ENCODE results near the gene VMAC.

DNA sequence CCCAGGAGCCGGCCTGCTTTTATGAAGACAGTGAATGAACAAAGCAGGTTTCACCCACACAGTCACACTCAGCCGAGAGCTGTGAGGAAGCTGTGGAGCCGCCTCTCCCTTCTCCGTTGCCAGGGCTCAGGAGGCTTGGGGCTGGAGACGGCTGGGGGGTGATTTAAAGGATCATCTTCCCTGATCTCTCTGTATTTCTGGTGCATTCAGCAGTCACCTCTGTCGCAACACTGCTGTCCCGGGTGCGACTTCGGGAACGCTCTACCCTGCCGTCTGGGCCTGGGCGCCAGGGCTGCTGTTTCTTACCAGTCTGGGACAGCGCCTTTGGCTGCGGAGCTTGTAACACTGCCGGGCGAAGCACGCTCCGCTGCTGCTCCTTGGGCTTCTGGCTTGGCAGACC lies 27.5 kb downstream of the VMAC start:
- no peak for TF ChIP-seq SP2 (IDR thresholded peaks at IDR 0.05; ENCODE audit: low read length)
- TF ChIP-seq, protein P1, sequence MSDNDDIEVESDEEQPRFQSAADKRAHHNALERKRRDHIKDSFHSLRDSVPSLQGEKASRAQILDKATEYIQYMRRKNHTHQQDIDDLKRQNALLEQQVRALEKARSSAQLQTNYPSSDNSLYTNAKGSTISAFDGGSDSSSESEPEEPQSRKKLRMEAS (IDR thresholded peaks at IDR 0.05) = no peak
- no peak for TF ChIP-seq EP300 (IDR thresholded peaks at IDR 0.05; ENCODE audit: borderline replicate concordance in 1 of 2, low read depth in 2 of 2, low read length in 2 of 2)
- TF ChIP-seq, protein P2, sequence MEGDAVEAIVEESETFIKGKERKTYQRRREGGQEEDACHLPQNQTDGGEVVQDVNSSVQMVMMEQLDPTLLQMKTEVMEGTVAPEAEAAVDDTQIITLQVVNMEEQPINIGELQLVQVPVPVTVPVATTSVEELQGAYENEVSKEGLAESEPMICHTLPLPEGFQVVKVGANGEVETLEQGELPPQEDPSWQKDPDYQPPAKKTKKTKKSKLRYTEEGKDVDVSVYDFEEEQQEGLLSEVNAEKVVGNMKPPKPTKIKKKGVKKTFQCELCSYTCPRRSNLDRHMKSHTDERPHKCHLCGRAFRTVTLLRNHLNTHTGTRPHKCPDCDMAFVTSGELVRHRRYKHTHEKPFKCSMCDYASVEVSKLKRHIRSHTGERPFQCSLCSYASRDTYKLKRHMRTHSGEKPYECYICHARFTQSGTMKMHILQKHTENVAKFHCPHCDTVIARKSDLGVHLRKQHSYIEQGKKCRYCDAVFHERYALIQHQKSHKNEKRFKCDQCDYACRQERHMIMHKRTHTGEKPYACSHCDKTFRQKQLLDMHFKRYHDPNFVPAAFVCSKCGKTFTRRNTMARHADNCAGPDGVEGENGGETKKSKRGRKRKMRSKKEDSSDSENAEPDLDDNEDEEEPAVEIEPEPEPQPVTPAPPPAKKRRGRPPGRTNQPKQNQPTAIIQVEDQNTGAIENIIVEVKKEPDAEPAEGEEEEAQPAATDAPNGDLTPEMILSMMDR (IDR thresholded peaks at IDR 0.05; ENCODE audit: control extremely low read depth in 1 of 3, insufficient read depth in 1 of 3, low read depth in 1 of 3, low read length in 3 of 3) = no peak
- TF ChIP-seq POLR2A (IDR thresholded peaks at IDR 0.05; ENCODE audit: control extremely low read depth in 1 of 2, low read depth in 2 of 2, low read length in 2 of 2) = no peak
- TF ChIP-seq JUND (IDR thresholded peaks at IDR 0.05; ENCODE audit: low read length) = no peak
- TF ChIP-seq TAF1 (IDR thresholded peaks at IDR 0.05; ENCODE audit: low read depth, low read length) = no peak
- no peak for TF ChIP-seq EZH2 (IDR thresholded peaks at IDR 0.05; ENCODE audit: low read depth, low read length, severe bottlenecking)
- TF ChIP-seq, protein P3, sequence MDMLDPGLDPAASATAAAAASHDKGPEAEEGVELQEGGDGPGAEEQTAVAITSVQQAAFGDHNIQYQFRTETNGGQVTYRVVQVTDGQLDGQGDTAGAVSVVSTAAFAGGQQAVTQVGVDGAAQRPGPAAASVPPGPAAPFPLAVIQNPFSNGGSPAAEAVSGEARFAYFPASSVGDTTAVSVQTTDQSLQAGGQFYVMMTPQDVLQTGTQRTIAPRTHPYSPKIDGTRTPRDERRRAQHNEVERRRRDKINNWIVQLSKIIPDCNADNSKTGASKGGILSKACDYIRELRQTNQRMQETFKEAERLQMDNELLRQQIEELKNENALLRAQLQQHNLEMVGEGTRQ (IDR thresholded peaks at IDR 0.05; ENCODE audit: low read length) = no peak
- no peak for TF ChIP-seq CHD2 (IDR thresholded peaks at IDR 0.05; ENCODE audit: low read length)
- no peak for TF ChIP-seq NRF1 (IDR thresholded peaks at IDR 0.05; ENCODE audit: low read depth, low read length)
- TF ChIP-seq HDAC2 (IDR thresholded peaks at IDR 0.05; ENCODE audit: borderline replicate concordance in 1 of 2, low read depth in 2 of 2, low read length in 2 of 2) = no peak
- TF ChIP-seq FOSL1 (IDR thresholded peaks at IDR 0.05; ENCODE audit: insufficient read depth, low read depth, low read length) = no peak
- no peak for TF ChIP-seq SP4 (IDR thresholded peaks at IDR 0.05; ENCODE audit: low read length)
